ENCODE results near the gene KDM5A. TPM values are rescaled to one million over a fixed set of nuclear protein-coding genes. Genes with fewer than 3 reads are reported as not detected.

Gene KDM5A
- polyA plus RNA-seq, 1 donor from 2014 or later, result 11.2 TPM

GRCh38 chr12:230925-231671, 158.0 kb downstream of the KDM5A start:
- Histone ChIP-seq H2AFZ (ENCODE audit: low read depth, low read length) (no peak overlapping the region), H3K36me3 (ENCODE audit: insufficient read depth, low read length) (no peaks in the 10 kb centered on the region), H3K27ac (ENCODE audit: low read length) (no peak overlapping the region), H3K9me2 (ENCODE audit: insufficient read depth, low read length) (no peaks in the 10 kb centered on the region), H3K9ac (ENCODE audit: low read length) (no peak overlapping the region), H3K27me3 (ENCODE audit: insufficient read depth, low read depth, low read length) (no peaks in the 10 kb centered on the region), H3K79me2 (replicated peaks; ENCODE audit: insufficient read depth, low read length) (no peaks in the 10 kb centered on the region), H3K9me3 (ENCODE audit: low read length) (no peaks in the 10 kb centered on the region), H3F3A (ENCODE audit: insufficient read depth, low read length, poor library complexity, severe bottlenecking) (no peaks in the 10 kb centered on the region), H3K4me3 (ENCODE audit: low read length) (no peak overlapping the region), H3K4me2 (ENCODE audit: low read length) (no peak overlapping the region), H4K20me1 (ENCODE audit: insufficient read depth) (no peaks in the 10 kb centered on the region)
- TF ChIP-seq REST (IDR thresholded peaks at IDR 0.05; ENCODE audit: borderline replicate concordance), result no peak
- no peak for TF ChIP-seq EP300 (conservative IDR thresholded peaks at IDR 0.05; ENCODE audit: poor library complexity, severe bottlenecking)
- TF ChIP-seq RAD21 (conservative IDR thresholded peaks at IDR 0.05), result no peak
- no peak for TF ChIP-seq SMC3 (conservative IDR thresholded peaks at IDR 0.05; ENCODE audit: poor library complexity)
- TF ChIP-seq TAF1 (IDR thresholded peaks at IDR 0.05; ENCODE audit: low read depth), result no peak
- no peak for TF ChIP-seq POLR2AphosphoS5 (IDR thresholded peaks at IDR 0.05)
- TF ChIP-seq EZH2 (IDR thresholded peaks at IDR 0.05; ENCODE audit: borderline replicate concordance, insufficient read depth, low read length, poor library complexity, severe bottlenecking), result no peak
- no peak for TF ChIP-seq MXI1 (conservative IDR thresholded peaks at IDR 0.05; ENCODE audit: poor library complexity, severe bottlenecking)
- no peak for TF ChIP-seq CTCF (IDR thresholded peaks at IDR 0.05; ENCODE audit: poor library complexity, severe bottlenecking)

Other genes with a start within 250 kb of the KDM5A start
- 0.15 and 0.22 TPM in 2 replicates for gene SLC6A12, start 175.2 kb downstream of the KDM5A start, polyA plus RNA-seq
- 1.4 and 1.6 TPM in 2 replicates for gene SLC6A13, start 126.5 kb downstream of the KDM5A start, polyA plus RNA-seq
- gene CCDC77, start 12.3 kb upstream of the KDM5A start, polyA plus RNA-seq, result 30.6 and 42.9 TPM in 2 replicates
- gene B4GALNT3, start 70.6 kb upstream of the KDM5A start, polyA plus RNA-seq, result 5.1 and 6.7 TPM in 2 replicates